Stimulated activated CD8-positive, alpha-beta memory T cell treated with anti-CD3 and anti-CD28 coated beads, Interleukin-2, amount 100 ng/mL, for 1 hour (primary cell): Measurements from ENCODE around the gene OR52D1.

Experiments used
- DNase-seq, 2 donors: peaks; one replicate each; pipeline ENCODE4 v3.0.0-alpha.2; 2020; ENCODE audit warnings: low read depth in 2 of 2

OR52D1 gene

DNA sequence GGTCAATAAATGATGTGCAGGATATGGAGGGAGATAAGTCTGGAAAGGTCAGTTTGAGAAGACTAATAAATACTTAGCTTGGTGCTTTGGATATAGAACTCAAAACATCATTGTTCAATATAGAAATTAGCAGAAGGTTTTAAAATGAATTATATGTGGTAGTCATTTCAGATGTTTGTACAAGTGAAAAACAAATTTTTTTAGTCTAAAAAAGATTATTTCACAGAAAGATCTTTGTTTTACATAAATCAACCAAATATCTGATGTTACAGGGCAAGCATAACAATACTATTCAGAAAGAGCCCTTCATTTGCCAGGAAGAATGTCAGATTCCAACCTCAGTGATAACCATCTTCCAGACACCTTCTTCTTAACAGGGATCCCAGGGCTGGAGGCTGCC, at the start of gene OR52D1:
Gene OR52D1, plus strand, starts transcription at position 301 of the 400 bp plus-strand sequence. Its CDS starts 22 bp downstream, at position 323.
- DNase-seq, result no peak

DNA sequence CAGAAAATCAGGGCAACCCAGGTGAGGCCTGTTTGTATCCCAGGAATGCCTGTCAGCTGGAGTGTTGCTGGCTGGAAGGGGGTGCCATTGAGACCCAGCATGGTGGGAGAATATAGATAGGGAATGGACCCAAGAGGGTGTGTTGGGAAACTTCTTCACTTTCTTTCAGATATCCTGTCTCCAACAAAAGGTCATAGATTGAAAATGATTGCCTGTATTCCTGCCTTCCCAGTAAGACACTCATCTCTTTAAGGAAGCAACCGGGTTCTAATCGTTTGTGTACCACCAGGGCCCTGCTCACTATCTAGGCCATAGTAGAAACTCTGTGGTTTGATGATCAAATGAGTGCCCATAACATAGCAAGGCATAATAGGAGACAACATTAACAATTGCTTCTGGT, 47.1 kb upstream of the OR52D1 start, which contains the start of gene OR51I1:
Gene OR51I1, minus strand, starts transcription at position 101 of the 400 bp plus-strand sequence. Its CDS starts 0 bp downstream, at position 101.
- DNase-seq, result no peak

DNA sequence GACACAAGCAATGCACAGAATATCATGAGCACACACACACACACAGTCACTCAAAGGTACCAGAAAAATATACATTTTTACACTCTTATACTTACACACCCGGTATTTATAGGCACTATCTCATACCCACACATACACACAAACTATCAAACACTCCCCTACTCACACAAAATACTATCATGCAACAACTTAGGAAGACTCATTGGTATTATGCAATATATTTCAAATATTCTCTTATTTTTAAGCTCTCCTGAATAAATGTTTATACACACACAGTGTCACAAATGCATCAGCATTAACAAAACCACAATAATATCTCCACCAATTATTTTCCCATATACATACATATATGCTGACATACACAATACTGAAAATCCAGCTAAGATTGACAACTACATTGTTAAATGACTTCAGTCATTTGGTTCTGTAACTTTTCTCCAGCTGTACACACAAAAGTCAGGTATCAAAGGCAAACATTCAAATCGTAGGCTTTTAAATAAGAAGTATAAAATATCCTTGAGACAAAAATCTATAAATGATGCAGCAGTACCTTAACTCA, 44.6 kb upstream of the OR52D1 start:
- no peak for DNase-seq

DNA sequence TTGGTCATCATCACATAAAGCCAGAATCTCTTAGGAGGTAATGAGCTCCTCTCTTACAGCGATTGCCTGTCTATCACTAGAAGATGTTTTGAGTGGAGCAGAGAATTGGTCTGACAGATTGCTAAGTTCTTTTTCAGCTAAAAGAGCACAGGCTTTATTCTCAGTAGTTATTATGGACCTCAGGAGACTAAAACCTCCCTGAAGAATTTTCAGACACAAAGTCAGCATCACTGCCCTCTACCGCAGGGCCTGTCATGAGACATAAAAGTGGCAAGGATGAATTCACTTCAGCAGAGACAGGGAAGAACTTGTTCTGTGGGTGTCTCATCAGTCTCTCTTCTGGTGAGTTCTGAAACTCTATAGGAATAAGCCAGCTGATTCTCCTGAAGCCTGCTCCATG, 39.5 kb upstream of the OR52D1 start, which contains the start of gene OR51I2:
Gene OR51I2, plus strand, starts transcription at position 301 of the 400 bp plus-strand sequence. CDS start 4,166 bp downstream, outside the sequence.
- no peak for DNase-seq

DNA sequence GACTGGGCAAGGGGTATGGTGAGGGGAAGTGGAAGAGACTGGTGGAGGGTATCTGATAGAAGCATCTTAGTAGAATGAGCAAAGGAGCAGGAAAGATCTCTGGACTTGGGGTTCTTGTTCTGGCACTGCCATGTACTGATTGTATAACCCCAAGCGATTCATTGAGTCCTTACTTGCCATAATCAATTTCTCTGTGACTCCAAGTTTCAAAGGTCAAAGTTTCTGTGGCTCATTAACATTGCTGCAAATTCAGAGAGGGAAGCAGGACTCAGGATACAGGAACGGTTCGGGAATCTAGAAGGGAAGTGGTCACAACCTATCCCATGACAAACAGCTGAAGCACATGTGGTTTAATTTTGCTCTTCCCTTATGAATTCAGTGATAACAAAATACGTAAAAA, 39.1 kb upstream of the OR52D1 start:
- DNase-seq, result no peak

DNA sequence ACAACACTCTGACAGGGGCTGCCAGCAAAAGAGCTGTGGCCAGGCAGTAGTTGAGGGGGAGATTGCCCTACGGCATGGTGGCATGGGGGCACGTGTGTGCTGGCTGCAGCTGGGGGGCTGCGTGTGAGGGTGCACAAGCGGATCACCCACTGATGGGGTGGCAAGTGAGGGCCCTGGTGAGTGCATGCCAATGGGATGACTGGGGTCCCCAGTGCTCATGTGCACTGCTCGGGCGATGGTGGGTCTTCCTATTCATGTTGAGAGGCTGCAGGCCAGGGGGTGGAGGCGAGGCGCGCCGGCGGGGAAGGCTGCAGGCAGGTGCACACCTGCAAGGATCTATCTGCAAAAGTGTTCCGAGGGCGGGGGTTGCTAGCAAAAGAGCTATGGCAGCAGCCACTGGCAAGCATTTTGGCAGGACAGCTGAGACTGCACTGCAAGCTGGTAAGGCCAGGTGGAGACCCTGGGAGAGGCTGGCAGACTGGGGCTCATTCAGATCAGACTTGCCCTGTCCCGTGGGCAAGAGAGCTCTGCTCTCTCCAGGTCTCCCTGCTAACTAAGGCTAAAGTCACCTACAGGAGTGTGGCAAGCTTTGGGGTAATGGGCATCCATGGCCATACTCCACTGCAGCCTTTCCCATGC, 27.4 kb upstream of the OR52D1 start:
- DNase-seq, result no peak

DNA sequence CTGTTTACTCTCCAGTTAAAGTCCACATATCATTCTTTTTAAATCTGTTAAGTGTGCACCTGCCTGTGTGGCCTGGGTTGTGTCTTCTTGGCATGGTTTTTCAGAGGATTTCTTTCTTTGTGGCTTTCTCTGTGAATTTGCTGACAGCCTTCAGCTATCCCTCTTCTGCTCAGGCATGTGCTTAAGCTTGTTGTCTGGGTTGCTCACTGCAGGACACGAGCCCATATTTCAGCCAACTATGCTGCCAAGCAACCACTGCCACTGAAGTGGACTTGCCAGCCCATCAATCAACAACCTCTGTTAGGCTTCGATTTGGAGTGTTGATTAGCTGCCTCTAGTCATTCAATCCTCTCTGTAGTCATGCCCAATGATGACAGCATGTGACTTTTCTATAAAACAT, 21.0 kb upstream of the OR52D1 start:
- DNase-seq, result no peak

DNA sequence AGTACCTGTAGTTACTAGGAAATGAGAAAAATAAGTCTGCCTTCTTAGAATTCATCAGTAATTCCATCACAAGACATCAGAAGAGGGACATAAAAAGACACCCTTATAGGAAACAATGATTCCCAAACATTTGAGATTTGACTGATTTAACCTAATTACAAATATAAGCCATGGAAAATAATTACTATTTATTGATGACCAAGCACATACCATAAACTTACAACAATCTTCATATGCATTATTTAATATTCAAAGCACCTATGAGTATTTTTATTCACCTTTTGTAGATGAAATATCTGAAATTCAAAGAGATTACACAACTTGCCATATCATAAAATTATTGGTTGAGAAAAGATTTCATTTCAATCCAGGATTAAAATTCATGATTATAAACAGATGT, 14.6 kb upstream of the OR52D1 start:
- DNase-seq, result no peak

DNA sequence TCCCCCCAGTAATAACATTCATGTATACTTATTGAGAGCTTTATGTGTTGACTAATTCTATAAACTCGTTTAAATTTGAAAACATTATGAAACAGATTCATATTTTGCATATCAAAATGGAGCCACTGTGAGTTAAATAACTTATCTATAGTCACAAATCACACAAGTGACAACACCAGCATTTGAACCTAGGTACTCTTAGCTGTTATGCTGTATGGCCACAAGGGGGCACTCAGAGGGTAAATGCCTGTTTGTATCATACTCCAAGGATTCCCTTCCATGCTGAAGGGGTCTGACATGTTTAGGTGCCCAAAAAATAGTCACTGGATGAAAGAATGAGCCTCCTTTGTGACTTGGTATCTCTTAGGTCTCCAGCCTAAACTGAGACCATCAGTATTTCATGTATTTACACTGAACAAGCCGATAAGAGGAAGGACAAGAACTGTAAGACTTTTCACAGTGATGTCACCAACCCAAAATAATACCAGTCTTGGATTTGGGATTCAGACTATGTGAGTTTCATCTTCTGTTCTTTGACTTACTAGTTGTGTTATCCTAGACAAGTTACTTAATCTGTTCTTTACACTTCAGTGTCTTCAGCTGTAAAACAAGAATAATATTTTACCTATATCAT, 12.2 kb upstream of the OR52D1 start:
- DNase-seq, result no peak

DNA sequence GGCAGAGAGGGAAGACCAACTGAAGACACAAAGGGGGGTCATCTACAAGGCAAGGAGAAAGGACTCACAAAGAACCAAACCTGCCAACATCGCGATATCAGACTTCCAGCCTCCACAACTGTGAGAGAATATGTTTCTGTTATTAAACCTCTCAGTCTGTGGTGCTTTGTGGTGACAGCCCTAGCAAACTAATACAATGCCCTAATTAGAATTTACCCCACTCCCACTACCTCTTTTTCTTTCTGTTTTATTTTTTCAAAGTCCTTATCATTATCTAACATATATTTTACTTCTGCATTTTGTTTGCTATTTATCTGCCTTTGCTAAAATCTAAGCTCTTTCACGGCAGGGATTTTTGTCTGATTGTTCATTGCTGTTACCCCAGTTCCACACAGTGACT, 2.5 kb upstream of the OR52D1 start:
- DNase-seq, result no peak

DNA sequence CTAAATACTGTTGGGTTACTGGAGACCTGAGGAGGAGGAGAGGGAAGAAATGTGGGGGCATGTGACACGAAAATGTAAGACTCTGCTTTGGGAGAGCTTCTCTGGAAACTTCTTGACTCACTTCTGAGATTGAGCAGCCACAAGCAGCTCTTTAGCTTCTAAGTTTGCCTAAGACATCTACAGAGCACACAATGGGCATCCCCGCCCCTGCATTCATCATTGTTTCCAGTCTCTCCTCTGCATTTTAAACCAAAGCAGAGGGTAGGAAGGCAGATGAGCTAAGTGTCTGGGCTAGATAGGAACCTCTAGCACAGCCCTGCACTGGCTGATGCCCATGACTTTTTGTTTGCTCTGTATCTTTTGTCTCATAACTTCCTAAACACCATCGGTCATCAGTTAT, 2.1 kb upstream of the OR52D1 start:
- no peak for DNase-seq

DNA sequence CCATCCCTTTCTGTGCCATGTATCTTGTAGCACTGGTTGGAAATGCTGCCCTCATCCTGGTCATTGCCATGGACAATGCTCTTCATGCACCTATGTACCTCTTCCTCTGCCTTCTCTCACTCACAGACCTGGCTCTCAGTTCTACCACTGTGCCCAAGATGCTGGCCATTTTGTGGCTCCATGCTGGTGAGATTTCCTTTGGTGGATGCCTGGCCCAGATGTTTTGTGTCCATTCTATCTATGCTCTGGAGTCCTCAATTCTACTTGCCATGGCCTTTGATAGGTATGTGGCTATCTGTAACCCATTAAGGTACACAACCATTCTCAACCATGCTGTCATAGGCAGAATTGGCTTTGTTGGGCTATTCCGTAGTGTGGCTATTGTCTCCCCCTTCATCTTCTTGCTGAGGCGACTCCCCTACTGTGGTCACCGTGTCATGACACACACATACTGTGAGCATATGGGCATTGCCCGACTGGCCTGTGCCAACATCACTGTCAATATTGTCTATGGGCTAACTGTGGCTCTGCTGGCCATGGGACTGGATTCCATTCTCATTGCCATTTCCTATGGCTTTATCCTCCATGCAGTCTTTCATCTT, 414 bp downstream of the OR52D1 start:
- DNase-seq, result no peak

DNA sequence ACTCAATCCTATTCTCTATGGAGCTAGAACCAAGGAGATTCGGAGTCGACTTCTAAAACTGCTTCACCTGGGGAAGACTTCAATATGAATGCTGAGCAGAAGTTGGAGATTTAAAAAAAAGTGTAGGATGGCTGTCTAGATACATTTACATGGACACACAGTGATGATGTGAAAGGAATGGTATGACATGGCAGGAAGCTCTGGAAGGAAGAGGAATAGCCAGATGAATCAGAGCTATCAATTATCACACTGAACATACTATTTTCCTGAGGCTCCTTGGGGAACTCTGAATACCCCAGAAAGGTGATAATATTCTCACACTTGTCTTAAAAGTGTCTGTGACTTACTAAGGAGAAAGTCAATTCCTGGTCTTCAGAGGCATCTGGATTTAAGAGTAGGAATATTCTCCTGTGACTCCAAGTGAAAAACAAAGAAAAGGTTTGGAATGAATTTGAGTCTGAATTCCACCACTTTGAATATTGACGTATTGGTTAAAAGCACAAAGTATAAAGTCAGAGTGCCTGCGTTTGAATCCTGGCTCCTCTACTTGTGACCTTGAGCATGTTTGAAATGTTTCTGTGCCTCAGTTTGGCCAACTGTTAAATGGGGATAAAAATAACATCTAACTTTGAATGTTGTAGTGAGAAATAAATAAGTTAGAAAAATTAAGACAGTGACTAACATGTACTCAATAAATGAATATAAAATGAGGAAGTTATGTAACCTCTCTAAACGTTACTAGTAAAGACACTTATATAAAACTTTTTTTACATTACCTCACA, 1.3 kb downstream of the OR52D1 start:
- DNase-seq, result no peak

DNA sequence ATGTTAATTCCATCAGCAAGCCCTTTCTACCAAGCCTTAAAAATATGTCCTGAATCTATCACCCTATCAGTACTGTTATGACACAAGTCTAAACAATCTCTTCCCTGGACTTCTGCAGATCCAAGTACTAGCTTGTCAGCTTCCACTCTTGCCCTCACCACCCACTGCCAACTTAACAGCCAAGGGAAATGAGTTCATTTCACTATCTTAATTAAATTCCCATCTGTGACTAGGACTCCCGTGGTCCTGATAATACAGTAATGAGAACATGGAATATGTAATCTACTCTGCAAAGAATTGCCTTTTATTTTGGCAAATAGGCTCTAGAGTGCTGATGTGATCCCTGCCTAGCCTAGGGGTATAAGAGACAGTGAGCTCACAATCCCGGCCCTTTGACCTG, 11.2 kb downstream of the OR52D1 start:
- DNase-seq, result no peak

DNA sequence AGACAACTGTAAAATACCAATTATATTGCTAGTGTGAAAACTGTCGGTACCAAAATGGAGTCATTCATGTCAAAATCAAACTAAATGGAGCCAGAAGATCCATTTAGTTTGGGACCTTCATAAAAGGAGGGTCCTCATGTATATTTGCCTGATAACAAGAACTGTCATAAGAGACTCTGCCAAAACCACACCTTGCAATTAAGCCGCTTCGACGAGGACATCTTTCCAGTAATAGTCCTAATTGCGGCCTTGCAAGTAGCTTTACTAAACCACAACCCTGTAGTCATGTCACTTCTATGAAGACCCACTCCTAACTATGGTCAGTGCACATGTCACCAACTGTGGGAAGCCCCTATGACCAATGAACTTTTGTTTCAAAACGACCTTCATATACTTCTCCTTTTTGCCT, 11.9 kb downstream of the OR52D1 start:
- DNase-seq, result no peak

DNA sequence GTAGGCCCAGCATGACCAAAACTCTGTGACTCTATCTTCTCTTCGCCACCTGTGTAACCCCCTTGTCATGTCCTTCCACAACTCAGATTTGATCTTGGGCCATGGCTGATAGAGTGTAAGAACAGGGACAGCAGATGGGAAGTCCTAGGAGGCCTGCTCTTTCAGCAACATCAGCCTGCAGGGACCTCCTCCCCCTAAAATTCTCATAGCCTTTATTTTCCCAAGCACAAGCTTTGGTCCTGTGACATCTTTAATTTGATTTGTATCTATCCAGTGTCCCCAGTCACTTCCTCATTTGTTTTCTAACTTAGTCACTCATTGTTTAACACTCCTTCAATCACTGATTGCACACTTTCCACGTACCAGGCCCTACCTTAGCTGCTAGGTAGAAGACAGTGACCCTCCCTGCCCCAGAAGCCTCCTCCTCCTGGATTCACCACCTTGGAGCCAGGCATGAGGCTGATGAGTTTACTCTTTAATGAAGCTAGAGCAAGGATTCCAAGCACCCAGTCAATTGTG, 16.0 kb downstream of the OR52D1 start:
- DNase-seq, result no peak

DNA sequence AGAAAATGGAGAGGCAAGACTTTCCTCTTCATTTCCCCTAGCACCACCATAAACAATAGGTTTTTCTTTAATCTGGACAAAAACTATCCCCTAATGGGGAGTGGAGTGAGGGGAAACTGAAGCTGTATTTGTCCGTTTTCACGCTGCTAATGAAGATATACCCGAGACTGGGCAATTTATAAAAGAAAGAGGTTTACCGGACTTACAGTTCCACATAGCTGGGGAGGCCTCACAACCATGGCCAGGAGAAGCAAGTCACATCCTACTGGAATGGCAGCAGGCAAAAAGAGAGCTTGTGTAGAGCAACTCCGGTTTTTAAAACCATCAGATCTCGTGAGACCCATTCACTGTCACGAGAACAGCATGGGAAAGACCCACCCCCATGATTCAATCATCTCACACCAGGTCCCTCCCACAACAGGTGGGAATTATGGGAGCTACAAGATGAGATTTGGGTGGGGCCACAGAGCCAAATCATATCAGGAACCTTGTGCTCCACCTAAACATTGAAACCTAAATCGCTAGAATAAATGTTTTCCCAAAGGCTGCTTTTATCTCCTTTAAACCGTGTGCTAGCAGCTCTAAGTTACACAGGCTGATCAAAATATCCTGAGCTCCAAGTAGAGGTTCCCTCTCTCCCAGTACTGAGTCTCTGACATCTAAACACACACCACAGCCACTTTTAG, 17.0 kb downstream of the OR52D1 start:
- DNase-seq, result no peak

DNA sequence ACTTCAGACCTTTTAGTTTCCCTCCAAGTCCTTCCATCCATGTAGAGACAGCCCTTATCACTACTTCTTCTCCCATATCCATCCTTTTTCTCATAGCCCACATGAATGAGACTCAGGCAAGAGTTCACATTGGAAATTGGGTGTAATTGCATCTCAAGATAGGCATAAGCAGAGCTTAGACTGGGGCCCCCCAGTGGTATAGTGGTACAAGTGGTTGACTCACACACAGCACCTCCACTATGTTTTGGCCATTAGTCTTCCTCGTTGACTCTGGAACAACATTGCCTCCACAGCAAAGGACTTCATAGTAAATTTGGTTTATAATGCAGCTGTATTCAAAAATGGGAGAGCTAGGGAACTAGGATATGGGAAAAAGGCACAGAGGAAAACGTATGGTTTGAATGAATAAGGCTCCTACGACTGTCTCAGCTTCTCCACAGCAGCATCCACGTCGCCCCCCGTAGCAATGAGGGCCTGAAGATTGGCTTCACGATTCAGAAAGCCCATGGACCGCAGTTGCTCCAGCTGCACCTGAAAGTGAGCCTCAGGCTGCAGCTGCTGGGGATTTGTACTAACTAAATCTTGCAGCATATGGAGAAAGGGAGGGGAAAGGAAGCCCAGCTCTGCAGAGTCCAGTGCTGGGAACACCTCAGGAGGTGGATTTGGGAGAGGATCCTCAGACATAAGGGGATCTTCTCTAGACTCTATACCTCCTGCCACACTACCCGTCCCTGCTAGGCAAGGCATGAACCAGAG, 18.9 kb downstream of the OR52D1 start:
- DNase-seq, result no peak

DNA sequence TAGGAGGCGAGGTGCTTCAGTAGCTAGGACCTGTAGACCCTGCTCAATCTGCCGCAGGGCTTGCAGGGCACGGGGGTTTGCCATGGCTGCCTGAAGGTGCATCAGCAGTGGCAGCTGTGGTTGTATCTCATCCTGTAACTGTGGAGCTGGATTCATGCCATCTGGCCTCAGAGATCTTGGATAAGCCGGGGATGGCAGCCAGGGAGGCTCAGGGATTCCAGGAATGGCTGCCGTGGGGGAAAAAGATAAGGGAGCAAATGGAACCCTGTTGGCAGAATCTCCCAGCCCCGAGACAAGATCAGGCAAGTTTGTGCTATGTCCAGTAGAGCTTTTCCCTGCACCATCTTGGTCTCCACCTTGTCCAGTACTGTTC, 19.4 kb downstream of the OR52D1 start:
- no peak for DNase-seq

DNA sequence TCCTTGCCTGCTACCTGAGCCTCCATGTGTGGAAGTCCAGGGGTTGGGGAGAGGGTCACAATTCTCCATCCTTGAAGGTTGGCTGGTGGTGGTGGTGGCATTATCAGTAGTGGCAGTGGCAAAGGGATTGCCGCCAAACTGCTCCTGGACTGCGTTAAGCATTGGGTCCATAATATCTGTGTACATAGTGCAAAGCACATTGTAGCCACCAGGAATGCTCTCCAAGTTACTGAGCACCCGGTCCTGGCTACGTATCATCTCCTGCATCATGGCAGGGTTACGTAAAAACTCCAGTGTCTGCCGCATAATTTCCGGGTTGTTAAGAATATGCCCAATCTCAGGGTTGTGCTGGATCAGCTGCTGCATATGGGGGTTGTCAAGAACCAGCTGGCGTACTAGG, 20.1 kb downstream of the OR52D1 start:
- no peak for DNase-seq

DNA sequence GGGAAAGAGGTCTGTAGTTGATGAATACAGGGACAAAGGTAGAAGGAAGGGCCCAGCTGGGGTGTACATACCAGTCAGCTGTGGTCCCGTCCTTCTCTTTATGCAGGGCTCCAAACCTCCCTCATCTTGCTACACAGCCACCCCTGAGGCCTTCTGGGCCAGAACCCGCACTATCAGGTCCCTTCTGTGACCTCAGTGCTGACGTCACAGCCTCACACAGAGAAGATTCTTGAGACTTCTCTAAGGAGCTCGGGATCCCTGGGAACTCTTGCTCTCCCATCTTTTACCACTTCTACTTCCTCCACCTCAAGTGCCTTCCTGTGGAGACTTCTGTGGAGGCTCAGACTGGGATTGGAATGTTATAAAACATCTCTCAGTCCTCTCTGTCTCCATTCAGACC, 21.3 kb downstream of the OR52D1 start, which contains the start of gene UBQLN3:
Gene UBQLN3, minus strand, starts transcription at position 155 of the 400 bp plus-strand sequence. CDS start 399 bp downstream, outside the sequence.
- DNase-seq, result no peak
